Effector memory CD4-positive, alpha-beta T cell (primary cell): ENCODE data around the gene PKHD1.

Experiments
- DNase-seq, 3 donors: peaks; one replicate each; pipeline ENCODE4 v3.0.0-alpha.2; 2020
- H3K27ac ChIP-seq: 2 replicates; pipeline ENCODE4 v1.7.0; 2013; ENCODE audit warnings: mild to moderate bottlenecking, low read length, moderate library complexity; ENCODE audit not compliant: insufficient read depth, poor library complexity, severe bottlenecking
- H3K27me3 ChIP-seq: replicated peaks from 2 replicates; pipeline ENCODE4 v1.7.0; 2013; ENCODE audit warnings: mild to moderate bottlenecking, low read length; ENCODE audit not compliant: insufficient read depth, control insufficient read depth, poor library complexity, severe bottlenecking
- H3K36me3 ChIP-seq: 2 replicates; pipeline ENCODE4 v1.7.0; 2013; ENCODE audit warnings: mild to moderate bottlenecking, low read length, moderate library complexity; ENCODE audit not compliant: control insufficient read depth, insufficient read depth
- H3K4me1 ChIP-seq: 2 replicates; pipeline ENCODE4 v1.7.0; 2013; ENCODE audit warnings: low read length, mild to moderate bottlenecking; ENCODE audit not compliant: control insufficient read depth, insufficient read depth, poor library complexity, severe bottlenecking
- H3K4me3 ChIP-seq: 2 replicates; pipeline ENCODE4 v1.7.0; 2013; ENCODE audit warnings: low read length, low read depth, mild to moderate bottlenecking; ENCODE audit not compliant: insufficient read depth, poor library complexity, severe bottlenecking
- H3K9me3 ChIP-seq: 2 replicates; pipeline ENCODE4 v1.7.0; 2013; ENCODE audit warnings: mild to moderate bottlenecking, low read length, moderate library complexity; ENCODE audit not compliant: control insufficient read depth

PKHD1 gene

GRCh38 chr6:51630011-51630410 is 457.4 kb downstream of the PKHD1 start:
- Histone ChIP-seq H3K27me3 (no peaks in the 10 kb centered on the region), H3K4me1 (no peaks in the 10 kb centered on the region), H3K4me3 (no peak overlapping the region), H3K36me3 (no peaks in the 10 kb centered on the region), H3K9me3 (no peaks in the 10 kb centered on the region), H3K27ac (no peak overlapping the region)
- DNase-seq = no peak

GRCh38 chr6:51626391-51626790 is 461.0 kb downstream of the PKHD1 start:
- H3K27me3 ChIP-seq = no peaks in the 10 kb centered on the region
- H3K4me3 ChIP-seq = no peak overlapping the region
- H3K9me3 ChIP-seq = no peaks in the 10 kb centered on the region
- DNase-seq = no peak
- no peaks in the 10 kb centered on the region for H3K36me3 ChIP-seq
- no peak overlapping the region for H3K27ac ChIP-seq
- no peaks in the 10 kb centered on the region for H3K4me1 ChIP-seq

GRCh38 chr6:51625566-51625965 is 461.8 kb downstream of the PKHD1 start:
- Histone ChIP-seq H3K27ac (no peak overlapping the region), H3K4me1 (no peaks in the 10 kb centered on the region), H3K36me3 (no peaks in the 10 kb centered on the region), H3K9me3 (no peaks in the 10 kb centered on the region), H3K4me3 (no peak overlapping the region), H3K27me3 (no peaks in the 10 kb centered on the region)
- DNase-seq = no peak

- no peak for DNase-seq
- H3K36me3 ChIP-seq = no peaks in the 10 kb centered on the region
- H3K4me1 ChIP-seq = no peaks in the 10 kb centered on the region
Observed at GRCh38 chr6:51620971-51621370, 466.4 kb downstream of the PKHD1 start.

GRCh38 chr6:51619042-51619799 is 468.2 kb downstream of the PKHD1 start:
- no peak overlapping the region for H3K4me3 ChIP-seq
- H3K36me3 ChIP-seq = no peaks in the 10 kb centered on the region
- H3K4me1 ChIP-seq = no peaks in the 10 kb centered on the region
- H3K27me3 ChIP-seq = no peaks in the 10 kb centered on the region
- H3K9me3 ChIP-seq = no peaks in the 10 kb centered on the region
- H3K27ac ChIP-seq = no peak overlapping the region
- no peak for DNase-seq

More at GRCh38 chr6:51620971-51621370, 466.4 kb downstream of the PKHD1 start:
- no peak overlapping the region for H3K27ac ChIP-seq
- no peak overlapping the region for H3K4me3 ChIP-seq
- no peaks in the 10 kb centered on the region for H3K27me3 ChIP-seq
- no peaks in the 10 kb centered on the region for H3K9me3 ChIP-seq

GRCh38 chr6:51618563-51618962 is 468.9 kb downstream of the PKHD1 start:
- H3K4me1 ChIP-seq = no peaks in the 10 kb centered on the region
- H3K4me3 ChIP-seq = no peak overlapping the region
- no peaks in the 10 kb centered on the region for H3K36me3 ChIP-seq
- H3K27ac ChIP-seq = no peak overlapping the region
- DNase-seq = no peak
- no peaks in the 10 kb centered on the region for H3K27me3 ChIP-seq
- no peaks in the 10 kb centered on the region for H3K9me3 ChIP-seq

GRCh38 chr6:51617751-51618150 is 469.7 kb downstream of the PKHD1 start:
- Histone ChIP-seq H3K4me3 (no peak overlapping the region), H3K36me3 (no peaks in the 10 kb centered on the region), H3K9me3 (no peaks in the 10 kb centered on the region), H3K4me1 (no peaks in the 10 kb centered on the region), H3K27ac (no peak overlapping the region), H3K27me3 (no peaks in the 10 kb centered on the region)
- DNase-seq = no peak

- no peaks in the 10 kb centered on the region for H3K9me3 ChIP-seq
- H3K27me3 ChIP-seq = no peaks in the 10 kb centered on the region
- no peak overlapping the region for H3K27ac ChIP-seq
- H3K4me3 ChIP-seq = no peak overlapping the region
- no peaks in the 10 kb centered on the region for H3K36me3 ChIP-seq
- H3K4me1 ChIP-seq = no peaks in the 10 kb centered on the region
- DNase-seq = no peak
Observed at GRCh38 chr6:51616243-51616642, 471.2 kb downstream of the PKHD1 start.

GRCh38 chr6:51614725-51615124 is 472.7 kb downstream of the PKHD1 start:
- H3K27ac ChIP-seq = no peak overlapping the region
- H3K36me3 ChIP-seq = no peaks in the 10 kb centered on the region
- H3K4me3 ChIP-seq = no peak overlapping the region
- H3K27me3 ChIP-seq = no peaks in the 10 kb centered on the region
- H3K4me1 ChIP-seq = no peaks in the 10 kb centered on the region
- no peak for DNase-seq
- H3K9me3 ChIP-seq = no peaks in the 10 kb centered on the region

- no peaks in the 10 kb centered on the region for H3K36me3 ChIP-seq
- no peak overlapping the region for H3K4me3 ChIP-seq
- H3K9me3 ChIP-seq = no peaks in the 10 kb centered on the region
- no peaks in the 10 kb centered on the region for H3K4me1 ChIP-seq
- no peak overlapping the region for H3K27ac ChIP-seq
- no peak for DNase-seq
- no peaks in the 10 kb centered on the region for H3K27me3 ChIP-seq
Observed at GRCh38 chr6:51613558-51613957, 473.9 kb downstream of the PKHD1 start.
